DMS79 (cell line): ENCODE data around the gene MRAP.

Experiments
- DNase-seq: peaks from one replicate; lab custom pipeline; 2025; lab: John Stamatoyannopoulos, UW

Gene MRAP

GRCh38 chr21:32349333-32349944 is 50.8 kb downstream of the MRAP start:
- no peak for DNase-seq

- no peak for DNase-seq
These were observed 51.7 kb downstream of the MRAP start for GRCh38 chr21:32350211-32350980.

GRCh38 chr21:32350981-32351380 is 52.3 kb downstream of the MRAP start:
- DNase-seq: no peak

- no peak for DNase-seq
These were observed 52.8 kb downstream of the MRAP start for GRCh38 chr21:32351428-32351827.

- DNase-seq: no peak
These were observed 53.9 kb downstream of the MRAP start for GRCh38 chr21:32352526-32352925.

- no peak for DNase-seq
These were observed 54.5 kb downstream of the MRAP start for GRCh38 chr21:32353002-32353711.

- no peak for DNase-seq
These were observed 58.3 kb downstream of the MRAP start for GRCh38 chr21:32356874-32357395.

GRCh38 chr21:32359719-32360260 is 61.1 kb downstream of the MRAP start:
- no peak for DNase-seq

GRCh38 chr21:32360401-32360975 is 61.8 kb downstream of the MRAP start:
- DNase-seq: no peak
